ENCODE data around the gene SLC35G6. TPM values are rescaled to one million over a fixed set of nuclear protein-coding genes. Genes with fewer than 3 reads are reported as not detected.

The SLC35G6 gene
- total RNA-seq, 2 donors from 2014 or later, result not detected

DNA sequence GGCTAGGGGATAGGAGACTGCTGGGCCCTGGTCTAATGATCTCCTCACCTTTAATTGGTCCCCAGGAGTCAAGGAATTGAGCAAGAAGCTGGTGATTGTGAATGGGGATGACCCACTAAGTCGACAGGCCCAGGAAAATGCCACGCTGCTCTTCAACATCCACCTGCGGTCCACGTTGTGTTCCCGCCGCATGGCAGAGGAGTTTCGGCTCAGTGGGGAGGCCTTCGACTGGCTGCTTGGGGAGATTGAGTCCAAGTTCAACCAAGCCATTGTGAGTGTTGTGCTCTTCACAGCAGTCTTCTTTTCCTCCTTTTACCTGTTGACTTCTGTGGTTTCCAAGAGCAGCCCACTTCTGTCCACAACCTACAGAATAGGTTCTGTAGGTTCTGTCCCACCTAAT is 22.3 kb downstream of the SLC35G6 start:
- ATAC-seq (ENCODE audit: insufficient number of reproducible peaks, low FRiP score, low read depth) (no peak), DNase-seq (ENCODE audit: low spot score) (no peak)
- Histone ChIP-seq H3K4me3 (no peak overlapping the region), H3K36me3 (peaks cover 82% of the 10 kb centered on the region), H3K27ac (no peak overlapping the region), H3K4me1 (ENCODE audit: control insufficient read depth in 1 of 2, low read depth in 2 of 2) (no peaks in the 10 kb centered on the region), H3K9me3 (no peaks in the 10 kb centered on the region), H3K27me3 (replicated peaks; ENCODE audit: insufficient read depth) (no peaks in the 10 kb centered on the region)
- TF ChIP-seq, protein P1, sequence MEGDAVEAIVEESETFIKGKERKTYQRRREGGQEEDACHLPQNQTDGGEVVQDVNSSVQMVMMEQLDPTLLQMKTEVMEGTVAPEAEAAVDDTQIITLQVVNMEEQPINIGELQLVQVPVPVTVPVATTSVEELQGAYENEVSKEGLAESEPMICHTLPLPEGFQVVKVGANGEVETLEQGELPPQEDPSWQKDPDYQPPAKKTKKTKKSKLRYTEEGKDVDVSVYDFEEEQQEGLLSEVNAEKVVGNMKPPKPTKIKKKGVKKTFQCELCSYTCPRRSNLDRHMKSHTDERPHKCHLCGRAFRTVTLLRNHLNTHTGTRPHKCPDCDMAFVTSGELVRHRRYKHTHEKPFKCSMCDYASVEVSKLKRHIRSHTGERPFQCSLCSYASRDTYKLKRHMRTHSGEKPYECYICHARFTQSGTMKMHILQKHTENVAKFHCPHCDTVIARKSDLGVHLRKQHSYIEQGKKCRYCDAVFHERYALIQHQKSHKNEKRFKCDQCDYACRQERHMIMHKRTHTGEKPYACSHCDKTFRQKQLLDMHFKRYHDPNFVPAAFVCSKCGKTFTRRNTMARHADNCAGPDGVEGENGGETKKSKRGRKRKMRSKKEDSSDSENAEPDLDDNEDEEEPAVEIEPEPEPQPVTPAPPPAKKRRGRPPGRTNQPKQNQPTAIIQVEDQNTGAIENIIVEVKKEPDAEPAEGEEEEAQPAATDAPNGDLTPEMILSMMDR (IDR thresholded peaks at IDR 0.05), result no peak

DNA sequence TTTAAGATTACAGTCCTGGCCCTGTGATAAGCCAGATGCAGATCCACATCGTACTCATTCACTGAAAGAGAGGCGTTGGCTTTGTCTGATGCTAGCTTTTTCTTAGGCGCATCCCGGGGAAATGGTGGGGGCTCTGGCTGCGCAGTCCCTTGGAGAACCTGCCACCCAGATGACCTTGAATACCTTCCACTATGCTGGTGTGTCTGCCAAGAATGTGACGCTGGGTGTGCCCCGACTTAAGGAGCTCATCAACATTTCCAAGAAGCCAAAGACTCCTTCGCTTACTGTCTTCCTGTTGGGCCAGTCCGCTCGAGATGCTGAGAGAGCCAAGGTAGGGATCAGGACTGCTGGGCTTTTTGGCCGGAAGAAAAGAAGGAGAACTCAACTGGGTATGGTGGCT is 26.9 kb downstream of the SLC35G6 start:
- Histone ChIP-seq H3K9me3 (no peaks in the 10 kb centered on the region), H3K36me3 (peaks cover 82% of the 10 kb centered on the region), H3K4me3 (no peak overlapping the region), H3K27ac (no peak overlapping the region), H3K4me1 (ENCODE audit: control insufficient read depth in 1 of 2, low read depth in 2 of 2) (no peaks in the 10 kb centered on the region), H3K27me3 (replicated peaks; ENCODE audit: insufficient read depth) (no peaks in the 10 kb centered on the region)
- TF ChIP-seq, protein P1 (IDR thresholded peaks at IDR 0.05), result no peak
- no peak for DNase-seq (ENCODE audit: low spot score)
- ATAC-seq (ENCODE audit: insufficient number of reproducible peaks, low FRiP score, low read depth), result no peak

DNA sequence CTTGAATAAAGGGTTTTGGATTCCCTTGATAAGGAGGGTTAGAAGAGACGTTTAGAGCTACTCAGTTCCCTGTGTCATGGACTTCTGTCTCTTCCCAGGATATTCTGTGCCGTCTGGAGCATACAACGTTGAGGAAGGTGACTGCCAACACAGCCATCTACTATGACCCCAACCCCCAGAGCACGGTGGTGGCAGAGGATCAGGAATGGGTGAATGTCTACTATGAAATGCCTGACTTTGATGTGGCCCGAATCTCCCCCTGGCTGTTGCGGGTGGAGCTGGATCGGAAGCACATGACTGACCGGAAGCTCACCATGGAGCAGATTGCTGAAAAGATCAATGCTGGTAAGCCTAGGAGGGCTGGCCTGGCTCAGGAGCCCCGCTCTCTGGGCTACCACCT is 27.6 kb downstream of the SLC35G6 start:
- no peaks in the 10 kb centered on the region for H3K9me3 ChIP-seq
- H3K4me1 ChIP-seq (ENCODE audit: control insufficient read depth in 1 of 2, low read depth in 2 of 2), result no peaks in the 10 kb centered on the region
- H3K27me3 ChIP-seq (replicated peaks; ENCODE audit: insufficient read depth), result no peaks in the 10 kb centered on the region
- no peak overlapping the region for H3K27ac ChIP-seq
- H3K4me3 ChIP-seq, result no peak overlapping the region
- H3K36me3 ChIP-seq, result peaks cover 76% of the 10 kb centered on the region
- ATAC-seq (ENCODE audit: insufficient number of reproducible peaks, low FRiP score, low read depth) (no peak), DNase-seq (ENCODE audit: low spot score) (no peak)
- TF ChIP-seq, protein P1 (IDR thresholded peaks at IDR 0.05), result no peak

DNA sequence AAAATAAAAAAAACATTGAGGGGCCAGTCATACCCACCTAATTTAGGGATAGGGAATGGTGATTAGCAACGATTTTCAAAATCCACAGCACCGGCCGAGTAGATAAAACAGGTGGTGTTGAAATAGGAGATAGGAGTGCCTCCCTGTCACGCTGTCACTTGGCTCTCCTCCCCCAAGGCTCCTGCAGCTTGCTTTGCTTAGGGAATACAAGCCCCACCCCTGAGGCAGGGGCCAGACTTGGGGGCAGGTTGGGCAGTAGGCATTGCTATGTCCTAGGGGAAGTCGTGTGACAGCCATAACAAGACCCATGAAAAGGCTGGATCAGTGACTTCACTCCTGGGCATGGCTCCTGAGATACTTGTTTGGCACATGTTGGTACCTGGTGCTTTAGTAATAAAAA is 28.7 kb downstream of the SLC35G6 start:
- DNase-seq (ENCODE audit: low spot score), result no peak
- Histone ChIP-seq H3K9me3 (no peaks in the 10 kb centered on the region), H3K27me3 (replicated peaks; ENCODE audit: insufficient read depth) (no peaks in the 10 kb centered on the region), H3K27ac (no peak overlapping the region), H3K4me1 (ENCODE audit: control insufficient read depth in 1 of 2, low read depth in 2 of 2) (no peaks in the 10 kb centered on the region), H3K36me3 (peaks cover 75% of the 10 kb centered on the region), H3K4me3 (no peak overlapping the region)
- TF ChIP-seq, protein P1 (IDR thresholded peaks at IDR 0.05), result no peak
- no peak for ATAC-seq (ENCODE audit: insufficient number of reproducible peaks, low FRiP score, low read depth)

DNA sequence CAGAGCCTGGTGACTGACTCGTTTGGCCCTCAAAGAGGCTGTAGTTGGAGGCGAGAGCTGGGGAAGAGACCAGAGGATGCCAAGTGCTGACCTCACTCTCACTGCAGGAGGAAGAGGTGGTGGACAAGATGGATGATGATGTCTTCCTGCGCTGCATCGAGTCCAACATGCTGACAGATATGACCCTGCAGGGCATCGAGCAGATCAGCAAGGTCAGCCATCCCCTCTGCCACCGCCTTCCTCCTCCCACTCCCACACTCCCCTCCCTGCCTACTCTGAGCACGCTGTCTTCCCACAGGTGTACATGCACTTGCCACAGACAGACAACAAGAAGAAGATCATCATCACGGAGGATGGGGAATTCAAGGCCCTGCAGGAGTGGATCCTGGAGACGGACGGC is 29.9 kb downstream of the SLC35G6 start:
- Histone ChIP-seq H3K27me3 (replicated peaks; ENCODE audit: insufficient read depth) (no peaks in the 10 kb centered on the region), H3K36me3 (peaks cover 71% of the 10 kb centered on the region)

More for the DNA sequence above, 29.9 kb downstream of the SLC35G6 start:
- DNase-seq (ENCODE audit: low spot score) (no peak), ATAC-seq (ENCODE audit: insufficient number of reproducible peaks, low FRiP score, low read depth) (no peak)
- Histone ChIP-seq H3K4me3 (no peak overlapping the region), H3K27ac (no peak overlapping the region), H3K4me1 (ENCODE audit: control insufficient read depth in 1 of 2, low read depth in 2 of 2) (no peaks in the 10 kb centered on the region), H3K9me3 (no peaks in the 10 kb centered on the region)
- TF ChIP-seq, protein P1 (IDR thresholded peaks at IDR 0.05), result no peak

Measured in thoracic aorta (tissue), 2 donors.